ENCODE data around the gene KLHL1. TPM values are rescaled to one million over a fixed set of nuclear protein-coding genes. Genes with fewer than 3 reads are reported as not detected.

Gene KLHL1
- total and polyA plus RNA-seq, 2 donors from 2014 or later = 0.13 TPM; not detected in 1

- H3K36me3 ChIP-seq (ENCODE audit: control insufficient read depth in 2 of 3, insufficient read depth in 3 of 3, low read length in 3 of 3) = no peaks in the 10 kb centered on the region
- DNase-seq (no peak), FAIRE-seq (no peak)
- H3K4me3 ChIP-seq (ENCODE audit: low read length in 3 of 3) = no peak overlapping the region
- no peak overlapping the region for H3K27ac ChIP-seq (ENCODE audit: low read depth in 2 of 2, low read length in 2 of 2)
- no peak overlapping the region for H3K9ac ChIP-seq (ENCODE audit: low read length in 3 of 3)
- H3K27me3 ChIP-seq (ENCODE audit: control insufficient read depth, insufficient read depth, low read length) = no peaks in the 10 kb centered on the region
- intact Hi-C loops (cut with DNase I) = no loop called here
- no peaks in the 10 kb centered on the region for H3K4me1 ChIP-seq (ENCODE audit: control insufficient read depth in 2 of 3, insufficient read depth in 2 of 3, low read depth in 1 of 3, low read length in 3 of 3)
- TF ChIP-seq CTCF (IDR thresholded peaks at IDR 0.05; ENCODE audit: borderline replicate concordance, extremely low read depth, insufficient read depth) = no peak
- H3K9me3 ChIP-seq (ENCODE audit: control insufficient read depth in 2 of 3, insufficient read depth in 1 of 3, low read length in 3 of 3) = no peaks in the 10 kb centered on the region
These were observed 417.3 kb downstream of the KLHL1 start for GRCh38 chr13:69690999-69691398.

GRCh38 chr13:69683921-69684686 is 424.1 kb downstream of the KLHL1 start:
- no peak for FAIRE-seq
- Histone ChIP-seq H3K27me3 (ENCODE audit: control insufficient read depth, insufficient read depth, low read length) (no peaks in the 10 kb centered on the region), H3K9me3 (ENCODE audit: control insufficient read depth in 2 of 3, insufficient read depth in 1 of 3, low read length in 3 of 3) (no peaks in the 10 kb centered on the region), H3K9ac (ENCODE audit: low read length in 3 of 3) (no peak overlapping the region), H3K4me1 (ENCODE audit: control insufficient read depth in 2 of 3, insufficient read depth in 2 of 3, low read depth in 1 of 3, low read length in 3 of 3) (peaks cover 0 to 9% (median 0%) of the 10 kb centered on the region in 3 donors), H3K4me3 (ENCODE audit: low read length in 3 of 3) (no peak overlapping the region), H3K36me3 (ENCODE audit: control insufficient read depth in 2 of 3, insufficient read depth in 3 of 3, low read length in 3 of 3) (no peaks in the 10 kb centered on the region), H3K27ac (ENCODE audit: low read depth in 2 of 2, low read length in 2 of 2) (no peak overlapping the region)
- no peak for TF ChIP-seq CTCF (IDR thresholded peaks at IDR 0.05; ENCODE audit: borderline replicate concordance, extremely low read depth, insufficient read depth)
- intact Hi-C loops (cut with DNase I) = no loop called here
- peak in 2 of 5 donors; percentile 10 to 13 for DNase-seq

- TF ChIP-seq CTCF (IDR thresholded peaks at IDR 0.05; ENCODE audit: borderline replicate concordance, extremely low read depth, insufficient read depth) = no peak
These were observed 426.5 kb downstream of the KLHL1 start for GRCh38 chr13:69681722-69682121.

More at GRCh38 chr13:69681722-69682121, 426.5 kb downstream of the KLHL1 start:
- no peaks in the 10 kb centered on the region for H3K36me3 ChIP-seq (ENCODE audit: control insufficient read depth in 2 of 3, insufficient read depth in 3 of 3, low read length in 3 of 3)
- no peak overlapping the region for H3K27ac ChIP-seq (ENCODE audit: low read depth in 2 of 2, low read length in 2 of 2)
- no peak for DNase-seq
- H3K4me3 ChIP-seq (ENCODE audit: low read length in 3 of 3) = no peak overlapping the region
- no peaks in the 10 kb centered on the region for H3K9me3 ChIP-seq (ENCODE audit: control insufficient read depth in 2 of 3, insufficient read depth in 1 of 3, low read length in 3 of 3)
- intact Hi-C loops (cut with DNase I) = no loop called here
- no peak overlapping the region for H3K9ac ChIP-seq (ENCODE audit: low read length in 3 of 3)
- no peaks in the 10 kb centered on the region for H3K27me3 ChIP-seq (ENCODE audit: control insufficient read depth, insufficient read depth, low read length)
- H3K4me1 ChIP-seq (ENCODE audit: control insufficient read depth in 2 of 3, insufficient read depth in 2 of 3, low read depth in 1 of 3, low read length in 3 of 3) = peaks cover 0 to 9% (median 0%) of the 10 kb centered on the region in 3 donors
- no peak for FAIRE-seq
